Activated CD4-positive, alpha-beta T cell treated with anti-CD3 and anti-CD28 coated beads, Interleukin-2, amount 50 U/mL, for 1 hour (primary cell): Measurements from ENCODE around the gene MRPS23.
"Not testable (repeated sequence)": the region's sequence is repeated elsewhere in the genome, so short reads cannot be mapped to it uniquely, and the experiment has no call there.

Source experiments
- DNase-seq: peaks from one replicate; pipeline ENCODE4 v3.0.0-alpha.2; 2020

The MRPS23 gene

DNA sequence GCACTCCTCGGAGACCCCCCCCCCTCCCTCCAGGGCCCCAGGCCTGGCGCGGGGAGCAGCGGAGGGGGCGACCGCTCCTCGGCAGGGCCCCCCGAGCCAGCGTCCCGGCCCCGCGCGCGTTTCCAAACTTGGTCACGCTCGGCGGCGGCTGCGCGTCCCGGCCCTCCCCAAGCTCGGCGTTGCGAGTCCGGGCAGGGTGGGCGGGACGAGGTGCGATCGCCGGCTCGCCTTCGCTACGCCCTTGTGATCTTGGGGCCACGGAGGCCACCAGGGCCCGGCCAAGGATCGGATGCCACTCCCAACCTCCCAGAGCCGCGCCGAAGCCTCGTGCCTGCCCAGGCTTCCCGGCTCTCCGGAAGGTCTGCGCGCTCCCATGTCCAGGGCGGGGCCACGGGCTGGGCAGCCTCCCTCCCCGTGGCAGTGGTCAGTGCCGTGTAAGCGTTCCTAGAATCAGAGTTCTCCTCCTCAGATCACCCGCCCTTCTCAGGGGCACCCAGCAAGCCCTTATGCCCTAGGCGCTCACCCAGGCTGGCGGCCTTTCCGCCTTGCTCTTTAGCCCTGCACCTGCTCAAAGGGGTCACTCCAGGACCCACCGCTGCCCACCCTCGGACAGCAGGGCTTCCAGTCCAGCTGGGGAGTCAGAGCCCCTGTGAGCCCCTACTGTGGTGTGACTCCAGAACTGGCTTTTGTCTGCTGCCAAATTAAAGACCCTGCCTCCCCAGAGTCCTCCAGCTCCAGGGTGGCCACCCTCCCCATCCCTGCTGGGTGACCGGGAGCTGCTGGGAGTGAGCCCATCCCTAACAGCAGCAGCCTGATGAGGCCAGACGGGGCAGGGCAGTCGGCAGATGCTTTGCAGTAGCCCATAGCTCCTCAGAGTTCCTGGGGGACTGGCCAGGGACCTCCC, 12.2 kb upstream of the MRPS23 start:
- no peak for DNase-seq

DNA sequence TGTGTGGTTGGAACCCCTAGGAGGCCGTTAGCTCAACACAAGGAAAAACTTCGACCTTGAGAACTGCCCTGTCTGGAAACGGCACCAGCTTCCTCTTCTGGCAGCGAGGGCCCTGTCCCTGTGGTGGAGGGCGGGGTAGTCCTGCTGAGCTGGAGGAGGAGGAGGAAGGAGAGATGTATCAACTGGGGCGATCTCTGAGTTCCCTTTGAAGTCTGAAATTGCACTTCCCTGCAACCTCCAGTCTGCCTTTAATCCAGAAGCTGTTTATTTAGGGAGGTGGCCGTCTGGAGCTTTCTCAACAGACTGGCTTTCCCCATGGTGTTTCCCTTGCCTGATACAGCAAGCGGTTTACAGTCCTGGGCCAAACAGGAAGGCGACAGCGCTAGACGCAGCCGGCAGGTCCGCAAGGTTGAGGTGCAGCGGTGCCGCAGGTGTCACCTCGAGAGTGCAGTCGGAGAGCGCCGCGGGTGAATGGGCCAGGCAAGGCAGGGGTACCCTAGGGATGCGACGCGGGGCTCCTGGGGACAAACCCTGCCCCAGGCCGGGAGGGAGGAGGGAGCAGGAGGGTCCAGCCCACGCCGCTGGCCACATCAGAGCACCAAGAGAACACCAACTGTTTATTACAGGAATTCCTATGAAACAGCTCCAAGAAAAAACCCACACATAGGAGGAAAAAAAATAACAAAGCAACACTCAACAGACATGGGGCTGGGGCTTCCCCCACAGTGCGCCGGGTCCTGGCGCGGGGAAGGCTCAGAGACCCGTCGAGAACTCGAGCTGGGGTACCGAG, 11.4 kb upstream of the MRPS23 start:
- DNase-seq = peak; percentile 42

DNA sequence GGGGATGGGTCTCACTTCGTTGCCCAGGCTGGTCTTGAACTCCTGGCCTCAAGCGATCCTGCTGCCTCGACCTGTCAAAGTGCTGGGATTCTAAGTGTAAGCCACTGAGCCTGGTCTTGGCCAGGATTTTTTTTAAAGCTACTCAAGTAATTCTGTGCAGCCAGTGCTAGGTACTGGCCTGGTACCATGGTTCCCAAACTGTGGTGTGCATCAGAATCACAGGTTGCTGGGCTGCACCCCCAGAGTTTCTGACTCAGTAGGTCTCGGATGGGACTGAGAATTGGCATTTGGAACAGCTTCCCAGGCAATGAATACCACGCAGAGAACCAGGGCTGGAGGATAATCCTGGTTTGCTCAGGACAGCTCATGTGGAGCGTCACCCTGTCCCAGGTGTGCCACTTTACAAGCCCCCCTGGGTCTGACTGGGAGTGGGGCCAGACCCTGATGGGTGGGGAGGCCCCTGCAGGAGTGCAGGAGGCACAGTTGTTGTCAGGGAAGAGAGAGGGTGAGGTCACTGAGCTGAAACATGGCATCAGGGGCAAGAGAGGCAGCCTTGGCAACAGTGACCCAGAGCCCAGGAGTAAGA, 10.7 kb upstream of the MRPS23 start:
- DNase-seq = no peak

DNA sequence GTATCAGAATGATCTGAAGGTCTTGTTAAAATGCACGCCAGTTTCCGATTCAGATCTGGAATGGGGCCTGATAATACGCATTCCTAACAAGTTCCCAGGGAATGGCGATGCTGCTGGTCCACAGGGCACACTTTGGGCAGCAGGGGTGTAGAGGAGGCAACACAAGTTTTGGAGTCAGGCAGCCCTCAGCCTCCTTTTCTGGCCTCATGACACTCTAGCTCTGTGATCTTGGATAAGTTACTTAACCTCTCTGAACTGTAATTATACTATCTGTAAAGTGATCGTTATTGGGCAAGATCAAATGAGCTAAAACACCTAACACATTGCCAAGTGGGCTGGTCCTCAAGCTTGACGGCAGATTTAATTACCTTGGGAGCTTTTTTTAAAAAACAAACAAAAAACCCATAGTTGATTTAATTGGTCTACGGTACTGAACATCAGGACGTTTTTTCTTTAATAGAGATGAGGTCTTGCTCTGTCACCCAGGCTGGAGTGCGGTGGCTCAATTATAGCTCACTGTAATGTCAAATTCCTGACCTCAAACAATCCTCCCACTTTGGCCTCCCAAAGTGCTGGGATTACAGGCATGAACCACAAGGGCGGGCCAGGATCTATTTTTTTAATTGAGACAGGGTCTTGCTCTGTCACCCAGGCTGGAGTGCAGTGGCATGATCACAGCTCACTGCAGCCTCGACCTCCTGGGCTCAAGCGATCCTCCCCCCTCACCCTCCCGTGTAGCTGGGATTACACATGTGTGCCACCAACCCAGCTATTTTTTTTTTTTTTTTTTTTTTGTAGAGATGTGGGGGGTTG, 10.0 kb upstream of the MRPS23 start:
- no peak for DNase-seq

DNA sequence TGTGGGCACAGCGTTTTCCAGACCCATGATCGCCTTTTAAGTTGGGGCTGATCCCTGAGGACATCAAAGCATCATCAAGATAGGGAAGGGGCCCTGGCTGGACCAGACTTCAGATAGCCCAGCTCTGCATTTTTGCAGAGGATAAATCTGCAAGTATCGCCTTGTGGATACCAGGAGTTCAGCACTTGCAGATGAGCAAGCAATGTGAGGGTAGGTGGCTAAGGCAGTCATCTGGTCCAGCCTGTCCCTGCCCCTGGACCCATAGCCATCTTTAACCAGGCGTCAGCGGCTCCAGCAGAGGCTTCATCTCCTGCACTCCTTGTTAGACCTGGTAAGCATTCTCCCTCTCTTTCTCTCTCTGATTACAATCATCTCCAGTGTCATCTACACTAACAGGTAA, 9.0 kb upstream of the MRPS23 start:
- DNase-seq = no peak

DNA sequence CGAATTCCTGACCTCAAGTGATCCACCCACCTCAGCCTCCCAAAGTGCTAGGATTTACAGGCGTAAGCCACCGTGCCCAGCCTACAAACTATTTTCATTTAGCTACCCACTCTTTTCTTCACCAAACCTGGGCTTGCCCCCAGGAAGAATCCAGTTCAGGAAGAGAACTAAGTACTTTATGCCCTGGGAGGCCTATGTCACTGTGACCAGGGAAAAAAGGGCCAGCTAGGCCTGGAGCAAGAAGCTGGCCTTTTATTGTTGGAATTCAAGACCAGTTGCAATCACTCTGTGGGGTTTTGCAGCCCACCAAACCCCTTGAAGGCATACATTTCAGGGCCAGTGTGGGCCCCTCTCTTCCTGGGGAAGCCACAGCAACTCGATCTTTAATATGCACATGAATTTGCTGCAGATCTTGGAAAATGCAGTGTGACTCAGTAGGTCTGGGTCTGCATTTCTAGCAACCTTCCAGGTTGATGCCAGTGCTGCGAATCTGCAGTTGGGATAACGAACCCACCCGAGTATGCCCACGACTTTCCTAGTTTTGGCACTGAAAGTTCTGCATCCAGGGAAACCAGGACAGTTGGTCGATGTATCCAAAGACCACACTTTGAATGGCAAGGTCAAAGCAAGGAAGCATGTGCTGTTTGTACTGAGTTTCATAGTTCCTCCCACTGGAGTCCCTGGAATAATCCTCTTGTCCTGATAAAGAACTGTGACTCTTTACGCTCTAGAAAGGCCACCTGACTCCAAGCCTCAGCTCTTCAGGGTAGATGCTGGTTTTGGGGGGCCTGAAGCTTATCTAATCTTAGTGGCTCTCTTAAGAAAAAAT, 7.2 kb upstream of the MRPS23 start:
- no peak for DNase-seq

DNA sequence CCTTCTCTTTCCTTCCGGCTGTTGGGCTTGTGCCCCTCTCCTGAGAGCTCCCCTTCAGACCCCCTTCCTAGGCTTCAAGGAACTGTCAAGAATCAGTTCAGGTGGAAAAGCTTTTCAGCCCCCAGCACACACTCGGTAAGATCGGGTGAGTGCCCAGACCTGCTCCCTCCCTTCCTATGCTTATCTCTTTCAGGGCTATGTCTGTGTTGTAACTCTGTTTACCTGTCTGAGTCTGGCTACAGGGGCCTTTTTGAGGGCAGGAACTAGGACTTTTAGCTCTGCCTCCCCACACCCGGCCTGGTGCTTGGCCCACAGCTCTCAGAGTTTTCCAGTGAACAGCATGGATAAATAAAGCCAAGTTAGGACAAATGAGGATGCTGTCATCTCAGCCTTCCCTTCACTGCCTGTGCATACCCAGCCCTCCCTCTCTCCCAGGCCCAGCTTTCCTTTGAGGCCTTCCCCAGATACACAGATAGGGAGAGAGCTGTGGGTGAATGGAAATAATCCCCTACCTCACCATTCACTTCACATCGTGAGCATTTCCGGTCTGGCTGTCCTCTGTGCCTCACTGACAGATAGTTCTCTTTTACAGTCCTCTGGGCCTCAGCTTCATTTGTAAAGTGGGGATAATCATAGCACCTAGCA, 5.7 kb upstream of the MRPS23 start:
- no peak for DNase-seq

DNA sequence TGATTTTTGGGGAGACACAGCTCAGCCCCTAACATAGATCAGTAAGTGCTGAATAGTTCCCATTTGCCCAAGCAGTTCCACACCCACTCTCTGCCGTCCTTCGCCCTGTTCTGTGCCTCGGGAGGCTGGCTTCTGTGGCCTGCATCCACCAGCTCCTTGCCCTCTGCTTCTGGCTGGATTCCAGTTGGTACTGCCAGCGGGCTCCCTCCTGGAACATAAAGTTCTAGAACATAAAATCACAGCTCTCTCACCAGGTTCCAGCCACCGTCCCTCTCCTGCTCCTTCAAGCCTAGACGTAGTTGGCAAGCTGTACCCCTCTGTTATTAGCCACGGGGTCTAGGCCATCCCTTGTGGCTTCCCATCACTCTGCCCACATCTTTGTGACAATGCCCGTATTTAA, 3.9 kb upstream of the MRPS23 start:
- DNase-seq = no peak

DNA sequence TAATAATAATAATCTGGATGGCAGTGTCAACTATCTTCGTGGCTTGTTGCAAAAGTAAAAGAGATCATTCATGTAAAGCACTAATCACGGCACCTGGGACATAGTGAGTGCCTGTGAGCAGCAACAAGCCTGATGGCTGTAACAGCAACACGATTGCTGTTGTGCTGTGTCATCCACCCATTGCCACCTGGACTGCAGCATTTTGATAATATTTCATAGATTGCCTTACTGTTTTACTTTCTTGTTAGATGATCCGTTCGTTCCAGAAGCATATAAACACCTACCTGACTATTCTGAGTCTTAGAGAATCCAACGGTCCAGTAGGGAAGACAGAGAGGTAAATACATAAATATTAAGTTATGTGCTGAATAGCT, 3.1 kb upstream of the MRPS23 start:
- no peak for DNase-seq

DNA sequence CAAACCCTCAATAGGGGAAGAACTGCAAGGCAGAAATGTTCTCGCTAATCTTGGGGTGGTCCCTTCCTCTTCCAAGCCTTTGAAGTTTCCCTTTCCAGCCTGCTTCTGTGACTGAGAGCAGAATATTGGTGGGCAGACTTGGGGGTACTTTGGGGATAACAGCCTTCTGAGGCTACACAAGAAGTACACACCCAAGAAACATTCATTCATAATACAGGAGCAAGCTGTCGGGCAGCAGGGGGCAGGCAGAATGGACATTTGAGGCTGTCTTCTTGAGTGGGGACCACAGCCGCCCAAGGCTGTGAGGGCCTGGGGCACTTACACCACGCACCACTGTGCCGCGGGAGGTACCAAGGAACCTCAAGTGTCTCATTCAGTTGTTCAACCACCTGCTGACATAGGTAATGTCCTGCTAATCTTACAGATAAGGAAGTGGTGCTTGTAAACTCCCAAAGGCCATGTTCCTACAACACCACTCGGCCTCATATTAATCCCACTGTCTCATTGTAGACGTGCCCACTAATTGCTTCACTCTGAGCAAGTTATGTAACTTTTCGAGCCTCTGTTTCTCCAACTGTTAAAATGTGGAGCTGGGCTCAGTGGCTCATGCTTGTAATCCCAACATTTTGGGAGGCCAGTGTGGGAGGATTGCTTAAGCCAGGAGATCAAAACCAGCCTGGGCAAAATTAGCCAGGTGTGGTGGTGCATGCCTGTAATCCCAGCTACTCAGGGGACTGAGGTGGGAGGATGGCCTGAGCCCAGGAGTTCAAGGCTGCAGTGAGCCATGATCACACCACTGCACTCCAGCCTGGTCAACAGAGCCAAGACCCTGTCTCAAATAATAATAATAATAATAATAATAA, 2.5 kb upstream of the MRPS23 start:
- no peak for DNase-seq

DNA sequence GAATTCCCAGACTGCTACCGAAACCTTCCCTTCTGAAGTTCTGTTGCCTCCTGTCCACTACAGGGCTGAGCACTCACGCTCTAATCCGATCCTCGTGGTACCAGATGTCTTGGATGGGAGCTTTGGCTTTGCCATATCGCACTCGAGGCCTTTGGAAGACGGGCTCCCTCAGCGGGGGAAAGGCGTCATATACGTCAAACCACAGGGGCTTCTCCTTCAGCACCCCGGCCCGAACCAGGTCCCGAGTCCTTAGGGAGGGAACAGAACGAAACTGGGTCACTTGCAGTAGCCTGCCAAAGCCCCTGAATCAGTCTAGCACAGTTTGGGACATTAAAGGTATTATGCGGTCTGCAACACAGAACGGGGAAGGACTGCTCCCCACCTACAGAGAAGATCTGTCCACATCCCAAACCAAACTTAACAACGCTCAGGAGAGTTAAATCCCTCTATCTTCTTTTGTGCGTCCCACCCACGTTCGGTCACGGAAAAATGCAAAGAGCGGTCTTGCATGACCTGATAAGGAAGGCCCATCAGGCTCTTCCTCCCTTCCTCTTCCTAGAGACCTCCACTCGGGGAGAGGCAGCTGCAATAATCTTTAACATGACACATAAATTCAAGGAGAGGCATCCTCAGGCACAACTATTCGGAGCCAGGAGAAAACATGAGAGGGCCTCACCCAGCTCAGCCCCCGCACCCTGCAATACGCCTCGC, 526 bp downstream of the MRPS23 start:
- no peak for DNase-seq

DNA sequence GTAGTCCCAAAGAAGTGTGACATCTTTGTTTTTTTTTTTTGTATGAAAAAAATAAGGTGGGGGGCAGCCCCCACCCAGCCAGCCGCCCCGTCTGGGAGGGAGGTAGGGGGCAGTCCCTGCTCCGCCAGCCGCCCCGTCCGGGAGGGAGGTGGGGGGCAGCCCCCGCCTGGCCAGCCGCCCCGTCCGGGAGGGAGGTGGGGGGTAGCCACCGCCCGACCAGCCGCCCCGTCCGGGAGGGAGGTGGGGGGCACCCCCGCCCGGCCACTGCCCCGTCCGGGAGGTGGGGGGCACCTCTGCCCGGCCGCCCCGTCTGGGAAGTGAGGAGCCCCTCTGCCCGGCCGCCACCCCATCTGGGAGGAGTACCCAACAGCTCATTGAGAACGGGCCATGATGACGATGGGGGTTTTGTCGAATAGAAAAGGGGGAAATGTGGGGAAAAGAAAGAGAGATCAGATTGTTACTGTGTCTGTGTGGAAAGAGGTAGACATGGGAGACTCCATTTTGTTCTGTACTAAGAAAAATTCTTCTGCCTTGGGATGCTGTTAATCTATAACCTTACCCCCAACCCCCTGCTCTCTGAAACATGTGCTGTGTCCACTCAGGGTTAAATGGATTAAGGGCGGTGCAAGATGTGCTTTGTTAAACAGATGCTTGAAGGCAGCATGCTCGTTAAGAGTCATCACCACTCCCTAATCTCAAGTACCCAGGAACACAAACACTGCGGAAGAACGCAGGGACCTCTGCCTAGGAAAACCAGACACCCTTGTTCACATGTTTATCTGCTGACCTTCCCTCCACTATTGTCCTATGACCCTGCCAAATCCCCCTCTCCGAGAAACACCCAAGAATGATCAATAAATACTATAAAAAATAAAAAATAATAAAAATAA, 3.5 kb downstream of the MRPS23 start:
- not testable (repeated sequence) for DNase-seq

DNA sequence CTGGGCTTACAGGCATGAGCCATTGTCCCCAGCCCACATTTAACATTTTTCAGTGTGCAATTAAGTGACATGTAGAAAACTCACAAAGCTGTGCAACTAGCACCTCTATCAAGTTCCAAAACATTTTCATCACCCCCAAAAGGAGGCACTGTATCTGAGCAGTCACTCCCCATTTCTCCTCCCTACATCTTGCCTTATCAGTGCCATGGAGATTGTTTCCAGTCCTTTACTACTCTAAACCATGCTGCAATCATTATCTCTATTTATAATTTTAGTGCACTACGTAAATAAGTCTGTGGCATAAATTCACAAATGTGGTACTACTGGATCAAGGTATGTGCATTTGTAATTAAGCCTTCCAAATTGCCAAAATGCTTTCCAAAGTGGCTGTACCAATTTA, 7.6 kb downstream of the MRPS23 start:
- DNase-seq = no peak

DNA sequence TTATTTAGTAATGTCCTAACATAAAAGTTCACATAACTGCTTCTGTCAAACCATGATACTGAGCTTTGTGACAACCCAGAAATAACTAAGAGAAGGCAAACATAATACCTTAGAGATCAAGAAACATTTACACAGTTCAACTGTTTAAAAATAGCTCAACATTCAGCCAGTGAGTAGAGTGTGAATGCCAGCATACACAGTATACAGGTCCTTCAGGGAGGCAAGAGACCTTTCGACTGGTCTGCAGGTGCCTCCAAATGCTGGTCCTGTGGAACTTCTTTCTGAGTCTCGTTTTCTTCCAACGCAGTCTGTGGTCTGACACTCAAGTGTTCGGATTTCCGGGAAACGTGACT, 10.3 kb downstream of the MRPS23 start:
- DNase-seq = no peak

DNA sequence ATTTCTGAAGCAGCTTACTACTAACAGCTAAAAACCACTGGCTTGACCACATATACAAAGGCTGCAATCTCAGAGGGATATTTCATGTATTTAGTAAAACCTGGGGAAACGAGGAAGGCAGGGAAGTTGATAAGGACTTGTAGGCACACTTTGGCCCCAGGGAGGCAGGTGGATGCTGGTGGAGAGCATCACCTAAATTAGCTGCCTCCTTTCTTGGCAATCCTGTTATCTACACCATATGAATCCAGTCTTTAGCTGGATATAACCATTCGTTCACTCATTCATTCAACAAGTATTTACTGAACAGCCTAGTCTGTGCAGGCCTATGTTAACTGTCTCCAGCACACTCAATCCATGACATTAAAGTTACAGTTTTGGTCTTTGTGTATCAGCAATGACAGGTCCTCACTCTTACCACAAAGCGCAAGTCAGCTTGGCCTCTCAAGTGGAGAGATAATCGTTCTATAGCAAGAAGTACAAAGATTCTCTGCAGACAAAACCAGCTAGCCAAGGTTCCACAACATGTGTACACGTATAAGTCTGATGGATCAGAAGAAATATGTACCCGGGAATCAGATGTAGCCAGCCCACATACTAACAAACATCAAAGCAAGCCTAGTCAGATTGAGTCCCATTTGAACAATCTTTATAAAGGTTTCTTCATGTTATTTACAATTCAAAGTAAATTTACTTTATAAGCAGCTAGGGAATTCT, 10.8 kb downstream of the MRPS23 start:
- no peak for DNase-seq

DNA sequence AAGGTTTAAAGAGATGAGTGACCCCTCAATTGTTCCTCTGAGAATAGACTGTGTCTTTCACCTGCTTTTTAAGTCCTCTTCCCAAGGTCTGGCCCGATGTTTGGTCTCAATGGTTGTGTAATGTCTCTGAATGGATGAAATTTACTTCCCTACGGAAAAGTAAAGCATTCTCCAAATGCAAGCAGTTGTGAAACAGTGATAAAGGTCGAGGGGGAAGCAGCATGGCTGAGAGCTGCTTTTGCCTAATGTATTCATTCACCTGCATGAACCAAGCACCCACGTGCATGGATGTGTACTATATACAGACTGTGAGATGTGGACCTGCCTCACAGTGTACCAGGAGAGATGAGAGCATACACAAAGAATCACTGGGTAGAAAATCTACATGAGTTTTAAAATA, 11.4 kb downstream of the MRPS23 start:
- no peak for DNase-seq

DNA sequence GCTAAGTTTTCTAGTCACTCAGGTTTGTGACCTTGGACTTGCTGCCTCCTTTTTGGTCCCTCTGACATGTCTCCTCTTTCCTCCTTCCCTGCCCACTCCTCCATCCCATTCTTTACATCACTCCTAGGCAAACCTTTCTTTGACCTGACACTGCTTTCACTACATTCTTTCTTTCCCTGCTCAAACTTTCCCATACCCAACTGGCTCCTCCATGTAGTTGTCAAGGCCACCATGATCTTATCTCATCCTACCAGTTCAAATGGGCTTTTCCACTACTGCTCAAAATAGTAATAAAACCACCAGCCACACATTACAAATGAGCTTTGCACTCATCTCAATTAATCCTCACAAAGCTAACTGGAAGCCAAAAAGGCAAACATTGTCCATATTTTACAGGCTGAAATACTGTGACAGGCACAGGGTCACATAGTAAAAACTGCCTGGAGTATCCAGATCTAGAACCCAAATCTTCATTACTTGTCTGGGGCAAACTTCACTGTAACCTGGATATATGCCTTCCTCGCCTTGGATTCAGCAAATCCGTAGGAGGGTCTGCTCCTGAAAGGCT, 14.4 kb downstream of the MRPS23 start:
- no peak for DNase-seq
